ENCODE results near the gene ETHE1.

The ETHE1 gene

DNA sequence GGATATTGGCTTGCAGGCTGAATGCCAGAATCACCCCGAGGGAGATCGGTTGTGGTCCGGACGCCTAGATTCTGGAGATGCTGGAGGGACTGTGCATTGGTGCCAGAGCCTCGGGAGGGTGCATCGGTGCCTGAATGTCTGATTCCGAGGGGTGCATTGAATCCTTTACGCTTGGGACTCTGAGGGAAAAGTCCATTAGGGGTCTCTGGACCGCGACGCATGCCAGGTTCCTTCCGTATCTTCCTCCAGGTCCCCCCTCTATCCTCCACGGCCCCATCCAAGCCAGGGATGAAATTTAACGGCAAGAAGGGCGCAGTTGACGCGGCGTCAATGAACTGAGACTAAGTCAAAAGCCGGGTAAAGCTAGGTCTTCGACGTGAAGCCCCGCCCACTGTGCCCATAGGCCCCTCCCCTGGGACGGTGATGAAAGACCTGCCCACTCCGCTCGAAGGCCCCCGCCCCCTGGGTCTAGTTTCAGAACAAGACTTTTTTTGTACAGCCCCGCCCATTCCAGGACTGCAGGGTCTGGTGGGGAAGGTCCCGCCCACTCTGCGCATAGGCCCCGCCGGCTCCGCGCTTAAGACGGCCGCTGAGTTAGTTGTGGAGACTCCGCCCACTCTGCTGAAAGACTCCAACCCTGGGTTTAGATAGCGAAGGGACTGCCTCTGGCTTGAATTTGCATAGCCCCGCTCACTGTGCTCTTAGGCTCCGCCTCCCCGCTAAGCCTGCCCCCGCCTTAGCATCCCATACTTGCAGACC is 6.7 kb upstream of the ETHE1 start:
- peak; percentile 91 for ATAC-seq
- TF ChIP-seq SNAI2 (CRISPR knock-in tag; IDR thresholded peaks at IDR 0.05) (no peak), CREB5 (CRISPR knock-in tag; IDR thresholded peaks at IDR 0.05; ENCODE audit: low read depth) (no peak), BACH2 (CRISPR knock-in tag; IDR thresholded peaks at IDR 0.05; ENCODE audit: borderline replicate concordance) (no peak), POU6F1 (CRISPR knock-in tag; IDR thresholded peaks at IDR 0.05; ENCODE audit: borderline replicate concordance, low read depth) (no peak), GLIS3 (CRISPR knock-in tag; IDR thresholded peaks at IDR 0.05) (no peak), ARNTL (CRISPR knock-in tag; IDR thresholded peaks at IDR 0.05; ENCODE audit: borderline replicate concordance, low read depth) (no peak), ZNF70 (CRISPR knock-in tag; IDR thresholded peaks at IDR 0.05) (no peak), ZFP30 (CRISPR knock-in tag; IDR thresholded peaks at IDR 0.05) (no peak), ISL1 (CRISPR knock-in tag; IDR thresholded peaks at IDR 0.05) (no peak), CSDC2 (CRISPR knock-in tag; IDR thresholded peaks at IDR 0.05) (no peak)
- TF ChIP-seq, protein P1, sequence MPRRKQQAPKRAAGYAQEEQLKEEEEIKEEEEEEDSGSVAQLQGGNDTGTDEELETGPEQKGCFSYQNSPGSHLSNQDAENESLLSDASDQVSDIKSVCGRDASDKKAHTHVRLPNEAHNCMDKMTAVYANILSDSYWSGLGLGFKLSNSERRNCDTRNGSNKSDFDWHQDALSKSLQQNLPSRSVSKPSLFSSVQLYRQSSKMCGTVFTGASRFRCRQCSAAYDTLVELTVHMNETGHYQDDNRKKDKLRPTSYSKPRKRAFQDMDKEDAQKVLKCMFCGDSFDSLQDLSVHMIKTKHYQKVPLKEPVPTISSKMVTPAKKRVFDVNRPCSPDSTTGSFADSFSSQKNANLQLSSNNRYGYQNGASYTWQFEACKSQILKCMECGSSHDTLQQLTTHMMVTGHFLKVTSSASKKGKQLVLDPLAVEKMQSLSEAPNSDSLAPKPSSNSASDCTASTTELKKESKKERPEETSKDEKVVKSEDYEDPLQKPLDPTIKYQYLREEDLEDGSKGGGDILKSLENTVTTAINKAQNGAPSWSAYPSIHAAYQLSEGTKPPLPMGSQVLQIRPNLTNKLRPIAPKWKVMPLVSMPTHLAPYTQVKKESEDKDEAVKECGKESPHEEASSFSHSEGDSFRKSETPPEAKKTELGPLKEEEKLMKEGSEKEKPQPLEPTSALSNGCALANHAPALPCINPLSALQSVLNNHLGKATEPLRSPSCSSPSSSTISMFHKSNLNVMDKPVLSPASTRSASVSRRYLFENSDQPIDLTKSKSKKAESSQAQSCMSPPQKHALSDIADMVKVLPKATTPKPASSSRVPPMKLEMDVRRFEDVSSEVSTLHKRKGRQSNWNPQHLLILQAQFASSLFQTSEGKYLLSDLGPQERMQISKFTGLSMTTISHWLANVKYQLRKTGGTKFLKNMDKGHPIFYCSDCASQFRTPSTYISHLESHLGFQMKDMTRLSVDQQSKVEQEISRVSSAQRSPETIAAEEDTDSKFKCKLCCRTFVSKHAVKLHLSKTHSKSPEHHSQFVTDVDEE (CRISPR knock-in tag; IDR thresholded peaks at IDR 0.05), result no peak

DNA sequence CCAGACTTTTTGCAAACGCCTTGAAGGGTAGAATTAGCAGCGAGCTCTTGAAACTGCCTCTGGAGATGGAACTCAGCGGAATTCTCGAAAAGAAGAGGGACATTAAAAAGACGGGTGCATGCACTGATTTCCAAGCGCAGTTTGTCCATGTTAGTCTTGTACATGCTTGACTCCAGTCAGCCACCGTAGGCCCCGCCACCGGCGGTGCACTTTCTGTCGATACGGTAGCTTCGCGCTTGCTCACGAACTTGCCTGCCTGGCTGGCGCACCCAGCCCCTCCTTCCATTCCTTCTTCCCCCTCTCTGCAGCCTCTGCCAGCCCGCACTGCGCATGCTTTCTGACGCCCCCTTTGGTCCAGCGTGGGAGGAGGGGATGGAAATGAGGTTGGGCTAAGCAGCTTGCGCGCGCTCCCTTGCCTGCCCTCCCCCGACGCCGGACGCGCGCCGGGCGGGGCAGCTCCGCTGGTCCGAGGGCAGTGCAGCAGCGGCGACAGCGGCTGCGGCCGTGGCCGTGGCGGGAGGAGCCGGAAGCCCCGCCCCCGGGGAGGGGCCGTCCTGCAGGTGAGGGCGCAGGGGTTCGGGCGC is 6.1 kb upstream of the ETHE1 start, which contains the start of gene ZNF575:
Gene ZNF575, plus strand, starts transcription at position 227 of the 584 bp plus-strand sequence. CDS start 1,235 bp downstream, outside the sequence.
- ATAC-seq, result peak; percentile 79

DNA sequence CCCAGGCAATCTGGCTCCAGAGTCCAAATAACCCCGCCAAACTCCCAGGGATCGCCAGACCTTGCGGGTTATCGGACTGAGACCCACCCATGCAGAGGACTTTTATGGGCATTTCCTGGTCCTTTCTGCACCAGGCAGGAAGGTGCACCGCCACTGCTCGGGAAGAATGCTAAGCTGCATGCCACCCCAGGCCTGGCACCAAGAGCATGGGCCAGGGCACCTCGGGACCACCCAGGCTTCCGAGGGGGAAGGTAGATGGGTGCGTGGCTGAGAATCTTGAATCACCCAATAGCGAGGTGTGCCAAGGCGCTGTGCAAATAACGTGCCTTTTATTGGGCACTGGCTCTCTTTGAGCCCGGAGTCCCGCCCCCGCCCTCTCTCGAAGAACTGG is 5.6 kb upstream of the ETHE1 start:
- ATAC-seq, result peak; percentile 16
- no peak for TF ChIP-seq ZNF70 (CRISPR knock-in tag; IDR thresholded peaks at IDR 0.05)
- no peak for TF ChIP-seq ZFP30 (CRISPR knock-in tag; IDR thresholded peaks at IDR 0.05)
- no peak for TF ChIP-seq ESRRG (CRISPR knock-in tag; IDR thresholded peaks at IDR 0.05)
- TF ChIP-seq ARNTL (CRISPR knock-in tag; IDR thresholded peaks at IDR 0.05; ENCODE audit: borderline replicate concordance, low read depth), result no peak
- no peak for TF ChIP-seq OSR1 (CRISPR knock-in tag; IDR thresholded peaks at IDR 0.05)
- no peak for TF ChIP-seq PATZ1 (CRISPR knock-in tag; IDR thresholded peaks at IDR 0.05; ENCODE audit: borderline replicate concordance)
- no peak for TF ChIP-seq CSRNP3 (CRISPR knock-in tag; IDR thresholded peaks at IDR 0.05)
- no peak for TF ChIP-seq RARB (CRISPR knock-in tag; IDR thresholded peaks at IDR 0.05)
- TF ChIP-seq ZC3H10 (CRISPR knock-in tag; IDR thresholded peaks at IDR 0.05), result no peak

More for the DNA sequence above, 6.1 kb upstream of the ETHE1 start, which contains the start of gene ZNF575:
- TF ChIP-seq ZC3H10 (CRISPR knock-in tag; IDR thresholded peaks at IDR 0.05) (no peak), SNAI2 (CRISPR knock-in tag; IDR thresholded peaks at IDR 0.05) (no peak), ZNF565 (CRISPR knock-in tag; conservative IDR thresholded peaks at IDR 0.05; ENCODE audit: low read depth) (no peak), ZFP3 (CRISPR knock-in tag; IDR thresholded peaks at IDR 0.05) (no peak), PATZ1 (CRISPR knock-in tag; IDR thresholded peaks at IDR 0.05; ENCODE audit: borderline replicate concordance) (no peak), CREB5 (CRISPR knock-in tag; IDR thresholded peaks at IDR 0.05; ENCODE audit: low read depth) (no peak), BACH2 (CRISPR knock-in tag; IDR thresholded peaks at IDR 0.05; ENCODE audit: borderline replicate concordance) (no peak), CSDC2 (CRISPR knock-in tag; IDR thresholded peaks at IDR 0.05) (no peak), ESRRG (CRISPR knock-in tag; IDR thresholded peaks at IDR 0.05) (no peak)

Measured in SK-N-SH treated with all-trans-retinoic acid at 6 μM for 48 hours (cell line).